DMS53 (cell line): ENCODE measurements around the gene AR.
"Not testable (repeated sequence)": the region's sequence is repeated elsewhere in the genome, so short reads cannot be mapped to it uniquely, and the experiment has no call there.

ENCODE experiments used
- DNase-seq: peaks from one replicate; lab custom pipeline; 2025; lab: John Stamatoyannopoulos, UW

Gene AR

GRCh38 chrX:67637293-67637692 is 93.5 kb downstream of the AR start:
- DNase-seq, result not testable (repeated sequence)

GRCh38 chrX:67648361-67648760 is 104.5 kb downstream of the AR start:
- DNase-seq, result no peak

GRCh38 chrX:67651437-67652142 is 107.8 kb downstream of the AR start:
- no peak for DNase-seq

- DNase-seq, result no peak
Measured at GRCh38 chrX:67652543-67652942, 108.7 kb downstream of the AR start.

GRCh38 chrX:67654301-67654700 is 110.5 kb downstream of the AR start:
- no peak for DNase-seq

GRCh38 chrX:67665583-67665982 is 121.8 kb downstream of the AR start:
- no peak for DNase-seq

- not testable (repeated sequence) for DNase-seq
Measured at GRCh38 chrX:67670717-67671116, 126.9 kb downstream of the AR start.

- no peak for DNase-seq
Measured at GRCh38 chrX:67673741-67674274, 130.0 kb downstream of the AR start.

GRCh38 chrX:67674741-67675140 is 130.9 kb downstream of the AR start:
- no peak for DNase-seq

GRCh38 chrX:67684136-67684535 is 140.3 kb downstream of the AR start:
- no peak for DNase-seq

- DNase-seq, result no peak
Measured at GRCh38 chrX:67692246-67692645, 148.4 kb downstream of the AR start.

- DNase-seq, result no peak
Measured at GRCh38 chrX:67693928-67694327, 150.1 kb downstream of the AR start.

- DNase-seq, result no peak
Measured at GRCh38 chrX:67697452-67697851, 153.6 kb downstream of the AR start.

GRCh38 chrX:67700602-67701001 is 156.8 kb downstream of the AR start:
- DNase-seq, result no peak

- DNase-seq, result no peak
Measured at GRCh38 chrX:67714004-67714403, 170.2 kb downstream of the AR start.

GRCh38 chrX:67717571-67717970 is 173.8 kb downstream of the AR start:
- DNase-seq, result no peak

- DNase-seq, result no peak
Measured at GRCh38 chrX:67718926-67719325, 175.1 kb downstream of the AR start.

- no peak for DNase-seq
Measured at GRCh38 chrX:67720344-67720743, 176.5 kb downstream of the AR start.

- no peak for DNase-seq
Measured at GRCh38 chrX:67721321-67721720, 177.5 kb downstream of the AR start.

GRCh38 chrX:67723580-67724351 is 179.9 kb downstream of the AR start:
- no peak for DNase-seq

GRCh38 chrX:67724359-67725110 is 180.7 kb downstream of the AR start:
- DNase-seq, result no peak

GRCh38 chrX:67725471-67725870 is 181.7 kb downstream of the AR start:
- DNase-seq, result no peak

- DNase-seq, result no peak
Measured at GRCh38 chrX:67726018-67726417, 182.2 kb downstream of the AR start.
